ENCODE results near the gene TAS1R3. TPM values are rescaled to one million over a fixed set of nuclear protein-coding genes. Genes with fewer than 3 reads are reported as not detected.
"Not testable (repeated sequence)": the region's sequence is repeated elsewhere in the genome, so short reads cannot be mapped to it uniquely, and the experiment has no call there.

Gene TAS1R3
- total RNA-seq, 1 donor from 2014 or later: 0.31 TPM

DNA sequence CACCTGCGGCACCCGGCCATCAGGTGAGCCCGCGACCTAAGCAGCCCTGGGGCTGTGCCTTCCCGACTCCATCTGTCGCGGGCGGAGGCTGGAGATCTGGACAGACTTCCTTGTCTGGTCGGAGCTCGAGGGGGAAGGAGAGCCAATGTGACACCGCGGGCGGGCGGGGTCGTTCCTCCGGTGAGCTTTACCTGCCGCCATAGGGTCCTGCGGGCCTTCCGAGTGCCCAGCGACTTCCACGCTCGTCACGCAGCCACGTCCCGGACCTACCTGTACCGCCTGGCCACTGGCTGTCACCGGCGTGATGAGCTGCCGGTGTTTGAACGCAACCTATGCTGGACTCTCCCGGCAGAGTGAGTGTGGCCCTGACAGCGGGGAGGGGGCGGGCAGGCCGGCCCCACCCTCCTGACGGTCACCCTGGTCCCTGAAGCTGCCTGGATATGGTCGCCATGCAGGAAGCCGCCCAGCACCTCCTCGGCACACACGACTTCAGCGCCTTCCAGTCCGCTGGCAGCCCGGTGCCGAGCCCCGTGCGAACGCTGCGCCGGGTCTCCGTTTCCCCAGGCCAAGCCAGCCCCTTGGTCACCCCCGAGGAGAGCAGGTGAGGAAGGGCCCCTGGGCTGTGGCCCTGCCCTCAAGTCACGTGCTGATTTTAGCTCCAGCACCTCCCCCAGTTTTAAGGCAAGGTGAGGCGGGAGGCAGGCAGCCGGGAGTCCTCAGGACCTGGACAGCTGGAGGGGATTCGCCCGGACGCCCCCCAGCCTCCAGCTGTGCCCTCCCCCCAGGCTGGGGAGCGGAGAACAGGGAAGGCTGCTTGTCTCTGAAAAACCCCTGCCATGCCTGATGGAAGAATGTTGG lies 21.6 kb upstream of the TAS1R3 start:
- no peak for DNase-seq

DNA sequence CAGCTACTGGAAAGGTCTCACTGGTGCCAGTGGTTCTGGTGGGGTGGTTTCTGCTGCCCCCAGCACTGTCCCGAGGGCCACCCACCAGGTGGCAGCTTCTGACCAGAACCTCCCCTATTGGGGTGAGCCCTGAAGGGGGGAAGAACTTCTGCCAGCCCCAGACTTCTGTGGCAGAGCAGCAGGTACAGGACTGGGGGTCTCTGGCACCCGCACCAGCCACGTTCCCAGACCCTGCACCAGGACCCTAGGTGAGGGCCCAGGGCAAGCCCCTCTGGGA lies 21.0 kb upstream of the TAS1R3 start:
- no peak for DNase-seq

DNA sequence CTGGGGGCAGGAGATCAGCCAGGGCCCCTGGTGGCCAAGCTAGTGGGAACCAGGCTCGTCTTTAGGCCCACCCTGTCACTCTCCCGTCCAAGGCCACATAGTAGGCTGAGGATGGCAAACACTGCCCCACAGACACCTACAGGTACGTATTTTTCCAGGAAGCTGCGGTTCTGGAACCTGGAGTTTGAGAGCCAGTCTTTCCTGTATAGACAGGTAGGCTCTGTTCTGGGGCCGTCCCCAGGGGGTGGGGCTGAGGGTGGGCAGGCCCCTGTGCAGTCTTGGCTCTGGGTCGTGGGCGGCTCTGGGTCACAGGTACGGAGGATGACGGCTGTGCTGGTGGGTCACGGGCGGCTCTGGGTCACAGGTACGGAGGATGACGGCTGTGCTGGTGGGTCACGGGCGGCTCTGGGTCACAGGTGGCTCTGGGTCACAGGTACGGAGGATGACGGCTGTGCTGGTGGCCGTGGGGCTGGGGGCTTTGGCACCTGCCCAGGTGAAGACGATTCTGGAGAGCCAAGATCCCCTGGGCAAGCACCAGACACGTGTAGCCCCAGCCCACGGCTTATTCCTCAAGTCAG lies 20.5 kb upstream of the TAS1R3 start:
- no peak for DNase-seq

DNA sequence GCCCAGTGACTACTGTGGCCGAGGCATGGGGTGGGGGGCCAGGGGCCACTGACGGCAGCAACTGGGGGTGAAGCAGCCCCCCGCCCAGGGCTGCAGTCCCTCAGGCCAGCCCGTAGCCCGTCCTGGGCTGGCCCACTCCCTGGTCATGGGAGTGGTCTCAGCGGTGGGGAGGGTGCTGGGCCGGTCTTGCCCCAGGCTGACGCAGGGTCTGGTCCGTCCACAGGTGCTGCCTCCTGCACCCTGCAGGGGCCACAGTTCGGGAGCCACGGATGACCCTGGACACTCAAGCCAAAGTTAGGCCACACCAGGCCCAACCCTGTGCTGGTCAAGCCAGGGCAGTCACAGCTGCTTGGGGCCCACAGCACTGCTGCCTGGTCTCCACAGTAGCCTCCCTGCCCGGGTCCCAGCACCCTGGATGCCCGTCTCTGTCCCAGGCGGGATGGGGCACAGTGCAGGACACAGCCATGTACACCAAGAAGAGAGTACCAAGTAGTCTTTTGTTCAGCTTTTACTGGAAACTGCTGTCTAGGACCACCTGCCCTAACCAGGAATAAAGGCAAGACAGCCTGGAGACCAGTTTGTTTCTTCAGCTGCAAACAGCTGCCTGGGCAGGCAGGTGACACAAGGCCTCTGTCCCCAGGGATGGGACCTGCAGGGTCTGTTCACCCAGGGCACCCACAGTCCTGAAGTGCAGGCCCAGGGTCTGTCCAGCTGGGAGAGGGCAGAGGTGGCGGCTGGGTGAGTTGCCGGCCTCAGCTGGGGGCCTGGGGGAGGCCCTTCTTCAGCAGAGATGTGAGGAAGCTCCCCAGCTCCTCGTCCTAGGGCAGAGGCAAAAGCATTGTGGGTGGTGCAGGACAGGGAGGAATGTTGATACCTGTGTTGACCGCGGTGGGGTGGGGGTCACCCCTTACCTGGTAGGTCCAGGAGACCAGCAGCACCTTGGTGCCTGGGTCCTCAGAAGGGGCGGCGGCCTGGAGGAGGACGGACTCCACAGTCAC lies 19.7 kb upstream of the TAS1R3 start:
- DNase-seq: no peak

DNA sequence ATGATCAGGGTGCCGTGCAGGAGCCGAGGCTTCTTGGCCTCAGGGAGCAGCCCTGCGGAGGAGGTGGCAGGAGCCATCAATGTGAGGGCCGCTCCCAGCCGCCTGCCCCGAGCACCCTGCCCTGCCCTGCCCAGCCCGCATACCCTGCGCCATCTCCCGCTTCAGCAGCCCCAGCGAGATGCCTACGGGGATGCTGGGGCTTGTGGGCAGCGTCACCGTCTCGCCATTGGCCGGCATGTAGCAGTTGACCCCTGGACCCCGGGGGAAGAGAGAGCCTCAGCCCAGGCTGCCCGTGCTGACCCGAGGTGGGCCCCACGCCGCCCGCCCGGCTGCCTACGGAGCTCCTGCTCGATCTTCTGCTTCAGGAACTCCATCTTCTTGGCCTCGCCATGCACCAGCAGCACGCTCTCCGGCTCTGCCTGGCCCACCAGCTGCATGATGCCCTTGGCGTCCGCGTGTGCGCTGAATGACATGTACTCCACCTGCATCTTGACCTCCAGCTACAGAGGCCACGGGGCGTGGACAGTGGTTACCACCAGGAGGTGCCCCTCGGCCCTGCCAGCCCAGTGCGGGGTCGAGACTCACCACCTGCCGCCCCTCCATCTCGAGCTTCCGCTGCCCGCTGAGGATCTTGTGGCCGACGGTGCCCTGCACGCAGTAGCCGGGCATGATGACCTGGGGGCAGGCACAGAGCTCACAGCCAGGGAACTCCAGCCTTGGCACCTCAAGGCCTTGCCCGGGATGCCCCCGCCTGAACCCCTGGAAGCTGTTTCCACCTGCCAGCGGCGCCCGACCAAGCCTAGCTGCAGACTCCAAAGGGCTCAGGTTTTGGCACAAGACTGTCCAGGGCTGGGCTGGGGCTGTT lies 18.4 kb upstream of the TAS1R3 start:
- DNase-seq: no peak

DNA sequence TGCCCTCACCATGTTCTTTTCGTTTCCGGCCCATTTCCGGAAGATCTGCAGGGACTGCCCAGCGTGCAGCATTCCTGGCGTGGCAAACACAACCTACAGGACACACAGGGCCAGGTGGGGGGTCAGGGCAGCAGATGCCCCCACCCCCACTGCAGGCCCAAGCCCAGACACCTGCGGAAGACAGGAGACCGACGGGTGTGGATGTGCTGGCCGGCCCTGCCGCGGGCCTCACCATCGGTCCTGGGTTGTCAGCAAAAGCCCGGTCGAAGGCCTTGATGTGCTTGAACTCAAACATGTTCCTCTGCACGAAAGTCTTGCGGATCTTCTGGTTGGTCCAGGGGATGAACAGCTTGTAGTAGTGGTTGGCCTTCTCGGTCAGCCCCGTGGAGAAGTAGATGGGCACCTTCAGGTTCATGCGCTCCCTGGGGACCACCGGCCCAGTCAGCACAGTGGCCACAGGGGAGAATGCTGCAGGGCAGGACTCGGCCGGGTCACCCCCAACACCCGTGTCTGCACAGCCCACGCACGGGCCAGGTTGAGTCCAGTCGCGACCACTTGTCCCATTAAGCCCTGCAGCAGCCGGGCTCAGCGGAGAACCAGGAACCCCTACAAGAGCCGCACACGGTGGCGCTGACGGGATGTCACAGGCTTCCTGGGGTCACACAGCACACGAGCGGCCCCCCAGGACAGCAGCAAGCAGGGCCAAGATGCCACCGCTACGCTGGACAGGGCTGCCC lies 17.4 kb upstream of the TAS1R3 start:
- DNase-seq: no peak

DNA sequence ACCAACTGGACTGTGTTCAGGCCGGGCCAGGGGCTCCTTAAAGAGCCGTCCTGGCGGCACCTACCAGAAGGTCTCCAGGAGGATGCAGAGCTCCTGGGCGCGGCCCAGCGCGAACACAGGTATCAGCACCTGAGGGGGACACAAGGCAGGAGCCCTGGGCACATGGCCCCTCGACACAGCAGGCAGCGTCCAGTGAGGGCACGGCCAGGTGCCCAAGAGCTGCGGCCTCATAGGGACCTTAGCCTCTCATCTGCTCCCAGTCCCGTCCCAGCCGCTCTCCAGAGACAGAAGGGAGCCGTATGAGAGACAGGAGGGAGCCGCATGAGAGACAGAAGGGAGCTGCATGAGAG lies 16.9 kb upstream of the TAS1R3 start:
- DNase-seq: no peak

DNA sequence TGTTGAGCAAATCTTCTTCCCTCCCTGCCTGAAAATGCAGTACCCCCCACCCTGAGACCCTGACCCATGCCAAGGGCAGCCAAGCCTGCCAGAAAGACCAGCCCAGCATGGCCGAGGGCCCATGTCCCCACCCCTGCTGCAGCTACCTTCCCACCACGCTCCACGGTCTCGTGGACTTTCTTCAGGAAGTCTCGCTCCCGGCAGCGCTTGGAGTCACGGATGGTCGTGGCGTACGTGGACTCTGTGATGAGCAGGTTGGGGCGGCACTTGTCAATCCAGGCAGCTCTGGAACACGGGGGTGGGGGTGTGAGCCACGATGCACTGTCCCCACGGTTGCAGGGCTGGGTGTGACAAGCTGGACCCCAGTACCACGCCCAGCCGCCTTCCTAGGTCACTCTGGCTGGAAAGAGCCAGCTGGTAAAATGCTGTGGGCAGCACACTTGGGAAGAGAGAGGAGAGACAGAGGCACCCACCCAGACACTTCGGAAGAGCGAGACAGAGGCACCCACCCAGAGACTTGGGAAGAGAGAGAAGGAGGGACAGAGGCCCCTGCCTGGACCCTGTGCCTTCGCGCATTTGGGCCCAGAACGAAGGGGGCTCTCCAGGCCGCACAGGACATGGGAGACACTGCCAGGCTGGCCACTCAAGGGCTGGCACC lies 16.3 kb upstream of the TAS1R3 start:
- no peak for DNase-seq

DNA sequence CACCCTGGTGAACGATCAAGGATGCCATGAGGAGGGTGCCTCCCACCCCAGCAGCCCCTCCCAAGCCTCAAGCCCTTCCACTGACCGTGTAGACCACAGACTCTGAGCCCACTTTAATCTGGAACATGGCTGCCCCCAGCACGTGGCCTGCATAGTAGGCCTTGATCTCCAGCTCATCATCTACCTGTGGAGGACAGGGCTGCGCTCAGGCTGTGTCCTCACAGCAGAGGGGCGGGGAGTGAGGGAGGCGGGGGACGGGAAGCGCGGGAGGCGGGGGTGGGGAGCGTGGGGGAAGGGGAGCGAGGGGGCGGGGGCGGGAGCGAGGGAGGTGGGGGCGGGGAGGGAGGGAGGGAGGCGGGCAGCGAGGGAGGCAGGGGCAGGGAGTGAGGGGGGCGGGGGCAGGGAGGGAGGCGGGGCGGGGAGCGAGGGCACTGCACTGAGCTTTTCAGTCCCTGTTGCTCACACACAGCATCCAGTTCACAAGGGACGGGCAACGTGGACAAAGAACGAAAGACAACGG lies 15.6 kb upstream of the TAS1R3 start:
- DNase-seq: no peak

DNA sequence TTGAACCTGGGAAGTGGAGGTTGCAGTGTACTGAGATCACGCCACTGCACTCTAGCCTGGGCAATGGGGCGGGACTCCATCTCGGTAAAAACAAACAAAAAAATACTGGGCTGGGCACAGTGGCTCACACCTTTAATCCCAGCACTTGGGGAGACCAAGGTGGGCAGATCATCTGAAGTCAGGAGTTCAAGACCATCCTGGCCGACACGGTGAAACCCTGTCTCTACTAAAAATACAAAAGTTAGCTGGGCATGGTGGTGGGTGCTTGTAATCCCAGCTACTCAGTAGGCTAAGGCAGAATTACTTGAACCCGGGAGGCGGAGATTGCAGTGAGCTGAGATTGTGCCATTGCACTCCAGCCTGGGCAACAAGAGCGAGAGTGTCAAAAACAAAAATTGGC lies 14.9 kb upstream of the TAS1R3 start:
- not testable (repeated sequence) for DNase-seq

DNA sequence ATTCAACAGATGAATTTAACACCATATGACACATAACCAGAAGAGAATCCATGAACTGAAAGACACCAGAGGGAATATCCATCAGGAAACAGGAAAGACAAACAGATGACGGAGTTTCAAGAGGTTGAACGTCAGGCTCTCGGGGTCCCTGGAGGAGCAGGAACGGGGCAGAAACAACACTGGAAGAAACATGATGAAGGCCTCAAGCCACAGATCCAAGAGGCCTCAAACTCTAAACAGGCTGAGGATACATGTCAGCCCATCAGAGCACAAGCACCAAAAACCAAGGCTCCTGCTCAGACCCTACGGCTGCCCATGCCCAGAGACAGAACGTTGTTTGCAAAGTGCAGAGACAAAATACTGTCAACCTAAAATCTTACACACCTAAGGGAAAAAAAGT lies 13.7 kb upstream of the TAS1R3 start:
- no peak for DNase-seq

DNA sequence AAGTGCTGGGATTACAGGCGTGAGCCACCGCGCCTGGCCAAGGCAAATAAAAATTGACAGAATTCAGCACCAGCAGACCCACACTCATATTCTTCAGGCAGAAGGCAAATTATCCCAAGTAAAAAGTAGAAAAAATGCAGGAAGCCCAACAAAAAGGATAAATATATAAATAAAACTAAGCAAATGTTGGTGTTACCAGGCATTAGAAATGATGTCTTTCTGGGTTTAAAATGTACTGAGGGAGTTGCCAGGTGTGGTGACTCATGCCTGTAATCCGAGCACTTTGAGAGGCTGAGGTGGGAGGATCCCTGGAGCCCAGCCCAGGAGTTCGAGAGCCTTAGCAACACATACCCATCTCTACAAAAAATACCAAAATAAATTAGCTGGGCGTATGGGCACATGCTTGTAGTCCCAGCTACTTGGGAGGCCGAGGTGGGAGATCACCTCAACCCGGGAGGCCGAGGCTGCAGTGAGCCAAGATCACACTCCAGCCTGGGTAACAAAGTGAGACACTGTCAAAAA lies 12.9 kb upstream of the TAS1R3 start:
- peak; percentile 59 for DNase-seq

DNA sequence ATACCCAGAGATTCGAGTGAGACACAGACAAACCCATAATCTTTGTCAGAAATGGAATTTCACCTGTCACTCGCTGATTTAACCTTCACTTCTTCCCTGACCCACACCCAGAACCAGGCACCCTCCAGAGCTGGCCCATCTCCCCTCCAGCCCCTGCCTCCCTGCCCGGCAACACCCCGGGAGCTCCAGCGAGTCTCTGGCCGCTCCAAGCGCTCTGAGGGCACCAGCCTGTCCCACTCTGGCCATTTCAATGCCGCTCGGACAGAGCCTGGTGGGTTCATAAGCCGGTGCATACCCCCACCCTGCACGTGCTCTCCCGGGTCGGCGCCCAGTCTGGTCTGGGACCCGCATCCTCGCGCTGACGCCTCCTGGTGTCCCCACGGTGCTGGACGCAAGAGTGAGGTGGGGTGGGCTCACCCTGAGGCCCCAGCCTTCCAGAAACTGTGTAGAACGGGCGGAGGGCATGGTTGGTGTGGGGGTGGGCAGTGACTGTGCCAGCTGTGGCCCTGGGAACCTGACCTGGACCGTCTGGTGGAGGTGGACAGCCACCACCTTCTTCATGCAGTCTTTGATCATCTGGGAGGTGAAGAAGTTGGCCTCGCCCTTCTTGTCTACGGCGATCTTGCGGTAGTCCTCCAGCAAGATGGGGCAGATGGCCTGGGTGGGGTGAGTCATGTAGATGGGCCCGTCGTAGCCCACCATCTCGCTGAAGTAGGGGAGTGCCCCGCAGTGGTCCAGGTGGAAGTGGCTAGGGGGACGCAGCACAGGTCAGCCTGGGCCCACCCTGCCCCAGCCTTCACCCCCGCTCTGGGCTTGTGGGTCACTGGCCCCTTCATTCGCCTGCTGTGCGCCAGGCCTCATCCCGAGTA lies 12.1 kb upstream of the TAS1R3 start:
- DNase-seq: no peak

DNA sequence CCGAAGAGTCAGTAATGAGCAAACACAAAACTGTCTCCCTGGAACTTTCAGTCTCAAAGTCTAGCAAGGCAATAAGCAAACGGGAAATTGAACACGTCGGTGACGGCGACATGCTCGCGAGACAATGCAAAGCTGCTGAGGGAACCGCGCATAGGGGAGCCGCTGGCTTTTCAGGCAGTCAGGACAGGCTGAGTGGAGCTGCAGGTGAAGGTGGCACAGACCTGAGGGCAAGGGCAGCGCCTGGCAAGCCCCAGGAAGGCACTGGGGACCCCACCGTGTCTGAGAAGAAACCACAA lies 11.5 kb upstream of the TAS1R3 start:
- no peak for DNase-seq

DNA sequence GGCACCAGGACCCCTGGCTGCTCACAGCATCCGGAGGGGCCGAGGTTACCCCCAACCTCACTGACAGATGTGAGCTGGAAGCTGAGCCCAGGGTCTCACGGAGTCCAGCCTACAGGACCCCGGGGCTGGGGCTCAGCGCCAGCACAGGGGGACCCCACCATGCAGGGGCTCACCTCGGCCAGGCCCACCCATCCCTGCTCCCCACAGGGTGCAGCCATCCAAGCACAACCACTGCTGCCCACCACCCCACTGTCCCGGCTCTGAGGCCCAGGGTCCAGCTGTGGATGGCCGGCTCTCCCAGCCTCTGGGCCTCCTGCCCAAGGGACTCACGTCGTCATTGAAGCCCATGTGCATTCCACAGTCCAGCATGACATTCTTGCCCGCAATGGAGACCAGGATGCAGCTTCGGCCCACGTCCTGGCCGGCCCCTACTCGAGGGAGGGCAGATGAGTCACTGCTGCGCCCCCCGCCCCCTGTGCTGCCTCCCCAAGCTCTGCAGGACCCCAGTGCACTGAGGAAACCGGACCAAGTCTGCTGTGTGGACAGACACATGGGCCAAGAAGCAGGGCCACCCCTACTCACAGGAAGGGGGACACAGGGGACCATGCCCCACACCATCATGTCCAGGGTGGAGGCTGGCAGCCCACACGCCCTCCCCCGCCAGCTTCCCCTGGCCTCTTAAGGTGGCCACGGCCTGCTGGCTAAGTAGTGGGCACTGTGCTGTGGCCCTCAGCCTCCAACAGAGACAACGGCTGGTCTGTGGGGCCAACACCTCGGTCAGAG lies 10.2 kb upstream of the TAS1R3 start:
- no peak for DNase-seq

DNA sequence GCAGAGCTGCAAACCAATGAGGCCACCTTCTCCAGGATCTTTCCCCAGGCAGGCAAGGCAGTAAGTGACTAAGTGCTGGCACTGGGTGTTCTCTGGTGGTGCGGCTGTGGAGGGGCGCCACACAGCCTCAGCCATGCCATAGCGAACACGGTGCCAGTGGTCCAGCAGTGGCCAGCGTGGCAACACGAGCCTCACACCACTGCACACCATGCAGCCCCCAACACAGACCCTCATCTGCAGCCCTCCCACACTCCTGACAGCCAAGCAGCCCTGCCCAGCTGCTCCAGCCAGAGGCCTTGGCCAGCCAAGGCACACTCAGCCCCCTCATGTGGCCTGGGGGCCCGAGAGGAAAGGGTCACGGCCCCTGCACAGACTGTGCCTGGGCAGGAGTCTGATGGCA lies 9.6 kb upstream of the TAS1R3 start:
- no peak for DNase-seq

DNA sequence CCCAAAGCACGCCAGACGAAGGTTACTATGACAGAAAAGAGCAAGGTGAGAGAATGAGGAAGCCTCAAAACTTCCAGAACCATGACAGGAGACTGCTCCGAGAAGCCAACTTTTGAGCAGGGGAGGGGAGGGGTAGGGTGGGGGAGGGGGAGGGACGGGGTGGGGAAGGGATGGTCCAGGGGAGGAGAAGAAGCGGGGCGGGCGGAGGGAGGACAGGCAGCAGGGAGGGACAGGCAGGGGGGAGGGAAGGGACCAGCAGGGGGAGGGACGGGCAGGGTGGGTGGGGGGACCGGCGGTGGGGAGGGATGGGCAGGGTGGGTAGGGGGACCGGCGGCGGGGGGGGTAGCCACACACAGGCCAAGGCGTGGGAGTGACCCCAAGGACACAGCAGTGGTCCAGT lies 8.7 kb upstream of the TAS1R3 start:
- no peak for DNase-seq

DNA sequence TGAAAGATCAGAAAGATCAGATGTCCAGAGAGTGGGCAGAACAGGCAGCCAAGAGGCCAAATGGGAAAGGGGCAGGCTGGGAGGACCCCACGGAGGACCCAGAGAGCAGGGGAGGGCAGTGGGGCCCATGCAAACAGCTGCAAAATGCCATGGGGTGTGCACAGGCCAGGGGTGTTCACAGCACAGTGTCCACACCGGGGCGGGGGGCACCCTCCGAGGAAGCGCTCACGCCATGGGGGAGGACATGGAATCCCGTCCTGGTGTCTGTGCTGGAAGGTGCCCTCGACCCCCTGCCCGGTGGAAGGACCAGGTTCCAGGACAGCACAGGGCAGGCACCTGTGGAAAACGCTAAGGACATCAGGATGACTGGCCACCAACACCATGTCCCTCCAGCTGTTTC lies 8.1 kb upstream of the TAS1R3 start:
- no peak for DNase-seq

DNA sequence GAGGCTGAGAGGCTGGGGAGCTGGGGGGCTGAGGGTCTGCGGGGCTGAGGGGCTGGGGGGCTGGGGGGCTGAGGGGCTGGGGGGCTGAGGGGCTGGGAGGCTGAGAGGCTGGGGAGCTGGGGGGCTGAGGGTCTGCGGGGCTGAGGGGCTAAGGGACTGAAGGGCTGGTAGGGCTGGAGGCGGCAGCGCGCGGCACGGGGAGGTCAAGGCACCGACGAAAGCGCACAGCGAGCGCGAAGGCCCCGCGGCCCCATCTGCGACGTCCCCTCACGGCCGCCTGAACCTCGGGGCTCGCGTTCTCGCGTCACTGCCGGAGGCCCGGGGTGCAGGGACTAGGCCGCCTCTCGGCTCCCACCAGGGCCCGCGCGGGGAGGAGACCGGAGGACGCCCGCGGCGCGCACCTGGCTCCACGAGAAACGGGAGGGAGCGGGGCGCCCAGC lies 7.0 kb upstream of the TAS1R3 start:
- no peak for DNase-seq
